ENCODE data around the gene HOXD3. TPM values are rescaled to one million over a fixed set of nuclear protein-coding genes. Genes with fewer than 3 reads are reported as not detected.

Gene HOXD3
- total RNA-seq, 1 donor: 21.6 TPM

- TF ChIP-seq CTCF (IDR thresholded peaks at IDR 0.05; ENCODE audit: insufficient read depth, low read depth, low read length): no peak
- DNase-seq (ENCODE audit: low read depth): no peak
- H3K4me3 ChIP-seq (ENCODE audit: low read depth, low read length): no peak overlapping the region
Observed at GRCh38 chr2:176147210-176147799, 9.8 kb upstream of the HOXD3 start.

GRCh38 chr2:176147800-176148496, 9.2 kb upstream of the HOXD3 start:
- no peak for TF ChIP-seq CTCF (IDR thresholded peaks at IDR 0.05; ENCODE audit: insufficient read depth, low read depth, low read length)
- DNase-seq (ENCODE audit: low read depth): no peak
- H3K4me3 ChIP-seq (ENCODE audit: low read depth, low read length): no peak overlapping the region

- DNase-seq (ENCODE audit: low read depth): no peak
- TF ChIP-seq CTCF (IDR thresholded peaks at IDR 0.05; ENCODE audit: insufficient read depth, low read depth, low read length): no peak
Observed at GRCh38 chr2:176148751-176149421, 8.2 kb upstream of the HOXD3 start.

GRCh38 chr2:176149481-176149938, 7.6 kb upstream of the HOXD3 start:
- H3K4me3 ChIP-seq (ENCODE audit: low read depth, low read length): no peak overlapping the region
- no peak for DNase-seq (ENCODE audit: low read depth)
- TF ChIP-seq CTCF (IDR thresholded peaks at IDR 0.05; ENCODE audit: insufficient read depth, low read depth, low read length): no peak

More at GRCh38 chr2:176148751-176149421, 8.2 kb upstream of the HOXD3 start:
- no peak overlapping the region for H3K4me3 ChIP-seq (ENCODE audit: low read depth, low read length)

- no peak for TF ChIP-seq CTCF (IDR thresholded peaks at IDR 0.05; ENCODE audit: insufficient read depth, low read depth, low read length)
- no peak for DNase-seq (ENCODE audit: low read depth)
- no peak overlapping the region for H3K4me3 ChIP-seq (ENCODE audit: low read depth, low read length)
Observed at GRCh38 chr2:176149939-176150583, 7.0 kb upstream of the HOXD3 start.

- no peak overlapping the region for H3K4me3 ChIP-seq (ENCODE audit: low read depth, low read length)
- no peak for DNase-seq (ENCODE audit: low read depth)
- TF ChIP-seq CTCF (IDR thresholded peaks at IDR 0.05; ENCODE audit: insufficient read depth, low read depth, low read length): no peak
Observed at GRCh38 chr2:176150584-176151441, 6.3 kb upstream of the HOXD3 start.

Measured in fibroblast of villous mesenchyme (primary cell).